GM23338 (cell line): ENCODE results near the gene FOXN1. TPM values are rescaled to one million over a fixed set of nuclear protein-coding genes. Genes with fewer than 3 reads are reported as not detected.

Experiments
- ATAC-seq: fragments of 200-7000 bp; cut with Tn5 transposase; 3 replicates; pipeline ENCODE4 v1.9.1; 2020
- DNase-seq: peaks from one replicate; pipeline ENCODE4 v3.0.0-alpha.2; 2015; ENCODE audit warnings: low spot score
- H2AFZ ChIP-seq: fragments of 200-600 bp; sonication (generic); 2 replicates; pipeline ENCODE4 v1.8.0; 2016; ENCODE audit warnings: antibody characterized with exemption, mild to moderate bottlenecking, moderate library complexity
- H3F3A ChIP-seq: fragments of 200-600 bp; sonication (generic); replicated peaks from 2 replicates; pipeline ENCODE4 v1.8.0; 2017; ENCODE audit warnings: antibody characterized with exemption, mixed run types, low read depth
- H3K27ac ChIP-seq: fragments of 200-600 bp; sonication (generic); 2 replicates; pipeline ENCODE4 v1.6.1; 2016; ENCODE audit warnings: low read depth
- H3K27me3 ChIP-seq: fragments of 200-600 bp; sonication (generic); 2 replicates; pipeline ENCODE4 v1.8.0; 2016; ENCODE audit warnings: mild to moderate bottlenecking, mixed run types, moderate library complexity; ENCODE audit not compliant: insufficient read depth
- H3K36me3 ChIP-seq: fragments of 200-600 bp; sonication (generic); 2 replicates; pipeline ENCODE4 v1.8.0; 2016; ENCODE audit warnings: mild to moderate bottlenecking; ENCODE audit not compliant: insufficient read depth
- H3K4me1 ChIP-seq: fragments of 200-600 bp; sonication (generic); 2 replicates; pipeline ENCODE4 v1.8.0; 2016; ENCODE audit warnings: mild to moderate bottlenecking, moderate library complexity; ENCODE audit not compliant: insufficient read depth
- H3K4me2 ChIP-seq: fragments of 200-600 bp; sonication (generic); 2 replicates; pipeline ENCODE4 v1.7.1; 2017; ENCODE audit warnings: mixed run types
- H3K4me3 ChIP-seq: fragments of 200-600 bp; sonication (generic); 2 replicates; pipeline ENCODE4 v1.6.1; 2016; ENCODE audit warnings: mixed run types
- H3K79me2 ChIP-seq: fragments of 200-600 bp; sonication (generic); replicated peaks from 2 replicates; pipeline ENCODE4 v1.8.0; 2017; ENCODE audit warnings: mild to moderate bottlenecking; ENCODE audit not compliant: insufficient read depth
- H3K9me2 ChIP-seq: fragments of 200-600 bp; sonication (generic); 2 replicates; pipeline ENCODE4 v1.8.0; 2017; ENCODE audit not compliant: insufficient read depth
- H4K20me1 ChIP-seq: fragments of 200-600 bp; sonication (generic); replicated peaks from 2 replicates; pipeline ENCODE4 v1.8.0; 2017; ENCODE audit warnings: mild to moderate bottlenecking; ENCODE audit not compliant: insufficient read depth
- H3K27ac Mint-ChIP-seq: 2 replicates; pipeline ENCODE4 v1.8.0; 2020; ENCODE audit warnings: inconsistent platforms, mild to moderate bottlenecking, moderate library complexity, mixed read lengths
- H3K27me3 Mint-ChIP-seq: 3 replicates; pipeline ENCODE4 v1.8.0; 2022; ENCODE audit warnings: low read depth, mild to moderate bottlenecking, moderate library complexity, mixed read lengths, inconsistent platforms; ENCODE audit not compliant: insufficient read depth, poor library complexity
- H3K36me3 Mint-ChIP-seq: 3 replicates; pipeline ENCODE4 v1.8.0; 2021; ENCODE audit warnings: low read depth, mild to moderate bottlenecking, inconsistent platforms, moderate library complexity, mixed read lengths
- H3K4me1 Mint-ChIP-seq: 3 replicates; pipeline ENCODE4 v1.8.0; 2020; ENCODE audit warnings: mild to moderate bottlenecking, inconsistent platforms, mixed read lengths
- H3K4me3 Mint-ChIP-seq: 3 replicates; pipeline ENCODE4 v1.8.0; 2021; ENCODE audit warnings: moderate library complexity, mild to moderate bottlenecking, inconsistent platforms, mixed read lengths
- H3K9me3 Mint-ChIP-seq: 3 replicates; pipeline ENCODE4 v1.8.0; 2020; ENCODE audit warnings: moderate library complexity, mild to moderate bottlenecking, inconsistent platforms, mixed read lengths
- CREB1 ChIP-seq: fragments of 250-450 bp; sonication (Bioruptor Pico); IDR thresholded peaks from 2 replicates; pipeline ENCODE4 v1.5.0; 2020; ENCODE audit warnings: low read depth, mild to moderate bottlenecking, moderate library complexity
- CTCF ChIP-seq, 2 experiments: fragments of 200-600 bp in 1 of 2; sonication (generic) in 1 of 2; conservative IDR thresholded peaks; 2 replicates each; pipeline versions ENCODE4 v1.5.1 to v1.6.1; 2016 to 2017; ENCODE audit warnings: antibody characterized with exemption in 2 of 2, low read depth in 2 of 2, mild to moderate bottlenecking in 2 of 2, moderate library complexity in 1 of 2
- EZH2 ChIP-seq: fragments of 200-600 bp; sonication (generic); IDR thresholded peaks from one replicate; pipeline ENCODE4 v1.8.0; 2017; ENCODE audit warnings: antibody characterized with exemption, mild to moderate bottlenecking, low read depth; ENCODE audit not compliant: unreplicated experiment
- EZH2phosphoT487 ChIP-seq: fragments of 200-600 bp; sonication (generic); IDR thresholded peaks from one replicate; pipeline ENCODE4 v1.8.1; 2018; ENCODE audit warnings: antibody characterized with exemption; ENCODE audit not compliant: unreplicated experiment
- JUNB ChIP-seq: IDR thresholded peaks from one replicate; pipeline ENCODE4 v1.6.1; 2016; ENCODE audit warnings: antibody characterized with exemption; ENCODE audit not compliant: unreplicated experiment
- NANOG ChIP-seq: IDR thresholded peaks from 2 replicates; pipeline ENCODE4 v1.6.1; 2016; ENCODE audit warnings: antibody characterized with exemption, borderline replicate concordance
- POLR2AphosphoS5 ChIP-seq: IDR thresholded peaks from 2 replicates; pipeline ENCODE4 v1.6.1; 2016; ENCODE audit warnings: antibody characterized with exemption, low read depth
- STAT1 ChIP-seq: IDR thresholded peaks from one replicate; pipeline ENCODE4 v1.6.1; 2016; ENCODE audit warnings: antibody characterized with exemption; ENCODE audit not compliant: unreplicated experiment
- ZNF114 ChIP-seq: fragments of 250-450 bp; sonication (Bioruptor Pico); IDR thresholded peaks from 2 replicates; pipeline ENCODE4 v1.5.0; 2020; ENCODE audit warnings: mild to moderate bottlenecking, moderate library complexity
- ZNF331 ChIP-seq: fragments of 250-450 bp; sonication (Bioruptor Pico); IDR thresholded peaks from 2 replicates; pipeline ENCODE4 v1.5.0; 2020; ENCODE audit warnings: low read depth, mild to moderate bottlenecking, moderate library complexity
- polyA plus RNA-seq: library from polyadenylated mRNA; unstranded; fragments of >200 nt; fragmentation: Nextera tagmentation; extraction: Ambion mirVana; gene quantifications from 2 replicates; pipeline ENCODE4 v1.2.1, GENCODE V29; 2016
- total RNA-seq: library from RNA; depleted of rRNA; stranded (reverse); fragments of >200 nt; shearing (Covaris generic); gene quantifications from 2 replicates; pipeline ENCODE4 v1.2.3, GENCODE V29; 2014
- TF ChIP-seq, protein P1 (sequence below): IDR thresholded peaks from one replicate; pipeline ENCODE4 v1.6.1; 2018; ENCODE audit warnings: antibody characterized with exemption; ENCODE audit not compliant: unreplicated experiment
- TF ChIP-seq, protein P2 (sequence below): IDR thresholded peaks from 2 replicates; pipeline ENCODE4 v1.6.1; 2016; ENCODE audit warnings: antibody characterized with exemption
- TF ChIP-seq, protein P3 (sequence below): fragments of 250-450 bp; sonication (Bioruptor Pico); IDR thresholded peaks from 2 replicates; pipeline ENCODE4 v1.5.0; 2020; ENCODE audit warnings: mild to moderate bottlenecking, moderate library complexity

FOXN1 gene
- total and polyA plus RNA-seq, 2 experiments from 2014 or later = not detected

- Histone ChIP-seq H2AFZ (no peak overlapping the region), H4K20me1 (no peaks in the 10 kb centered on the region; the same call in 1 of the 2 replicates), H3K4me3 (no peak overlapping the region), H3K36me3 (no peaks in the 10 kb centered on the region), H3F3A (no peaks in the 10 kb centered on the region), H3K4me2 (no peak overlapping the region), H3K27me3 (no peaks in the 10 kb centered on the region), H3K79me2 (peaks cover 8% of the 10 kb centered on the region), H3K4me1 (peaks cover 24% of the 10 kb centered on the region), H3K27ac (no peak overlapping the region), H3K9me2 (no peaks in the 10 kb centered on the region)
- Mint-ChIP-seq H3K4me1 (peaks cover 38% of the 10 kb centered on the region), H3K9me3 (no peaks in the 10 kb centered on the region; the same call in 2 of the 3 replicates), H3K4me3 (no peak overlapping the region), H3K36me3 (peaks cover 1% of the 10 kb centered on the region; the same call in 1 of the 3 replicates), H3K27ac (no peak overlapping the region), H3K27me3 (peaks cover 21% of the 10 kb centered on the region)
- DNase-seq (no peak), ATAC-seq (no peak)
- no peak for TF ChIP-seq CREB1
- TF ChIP-seq EZH2phosphoT487 = no peak
- TF ChIP-seq ZNF331 (CRISPR knock-in tag) = no peak
- no peak for TF ChIP-seq NANOG
- TF ChIP-seq ZNF114 (CRISPR knock-in tag) = no peak
- no peak for TF ChIP-seq STAT1
- no peak for TF ChIP-seq JUNB
- TF ChIP-seq EZH2 = no peak
- TF ChIP-seq, protein P1, sequence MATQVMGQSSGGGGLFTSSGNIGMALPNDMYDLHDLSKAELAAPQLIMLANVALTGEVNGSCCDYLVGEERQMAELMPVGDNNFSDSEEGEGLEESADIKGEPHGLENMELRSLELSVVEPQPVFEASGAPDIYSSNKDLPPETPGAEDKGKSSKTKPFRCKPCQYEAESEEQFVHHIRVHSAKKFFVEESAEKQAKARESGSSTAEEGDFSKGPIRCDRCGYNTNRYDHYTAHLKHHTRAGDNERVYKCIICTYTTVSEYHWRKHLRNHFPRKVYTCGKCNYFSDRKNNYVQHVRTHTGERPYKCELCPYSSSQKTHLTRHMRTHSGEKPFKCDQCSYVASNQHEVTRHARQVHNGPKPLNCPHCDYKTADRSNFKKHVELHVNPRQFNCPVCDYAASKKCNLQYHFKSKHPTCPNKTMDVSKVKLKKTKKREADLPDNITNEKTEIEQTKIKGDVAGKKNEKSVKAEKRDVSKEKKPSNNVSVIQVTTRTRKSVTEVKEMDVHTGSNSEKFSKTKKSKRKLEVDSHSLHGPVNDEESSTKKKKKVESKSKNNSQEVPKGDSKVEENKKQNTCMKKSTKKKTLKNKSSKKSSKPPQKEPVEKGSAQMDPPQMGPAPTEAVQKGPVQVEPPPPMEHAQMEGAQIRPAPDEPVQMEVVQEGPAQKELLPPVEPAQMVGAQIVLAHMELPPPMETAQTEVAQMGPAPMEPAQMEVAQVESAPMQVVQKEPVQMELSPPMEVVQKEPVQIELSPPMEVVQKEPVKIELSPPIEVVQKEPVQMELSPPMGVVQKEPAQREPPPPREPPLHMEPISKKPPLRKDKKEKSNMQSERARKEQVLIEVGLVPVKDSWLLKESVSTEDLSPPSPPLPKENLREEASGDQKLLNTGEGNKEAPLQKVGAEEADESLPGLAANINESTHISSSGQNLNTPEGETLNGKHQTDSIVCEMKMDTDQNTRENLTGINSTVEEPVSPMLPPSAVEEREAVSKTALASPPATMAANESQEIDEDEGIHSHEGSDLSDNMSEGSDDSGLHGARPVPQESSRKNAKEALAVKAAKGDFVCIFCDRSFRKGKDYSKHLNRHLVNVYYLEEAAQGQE = no peak
- TF ChIP-seq, protein P2, sequence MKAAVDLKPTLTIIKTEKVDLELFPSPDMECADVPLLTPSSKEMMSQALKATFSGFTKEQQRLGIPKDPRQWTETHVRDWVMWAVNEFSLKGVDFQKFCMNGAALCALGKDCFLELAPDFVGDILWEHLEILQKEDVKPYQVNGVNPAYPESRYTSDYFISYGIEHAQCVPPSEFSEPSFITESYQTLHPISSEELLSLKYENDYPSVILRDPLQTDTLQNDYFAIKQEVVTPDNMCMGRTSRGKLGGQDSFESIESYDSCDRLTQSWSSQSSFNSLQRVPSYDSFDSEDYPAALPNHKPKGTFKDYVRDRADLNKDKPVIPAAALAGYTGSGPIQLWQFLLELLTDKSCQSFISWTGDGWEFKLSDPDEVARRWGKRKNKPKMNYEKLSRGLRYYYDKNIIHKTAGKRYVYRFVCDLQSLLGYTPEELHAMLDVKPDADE = no peak
- TF ChIP-seq CTCF (conservative IDR thresholded peaks at IDR 0.05; ENCODE audit: low read depth in 2 of 2) = no peak; a peak in 1 of 4 replicates
- TF ChIP-seq, protein P3, sequence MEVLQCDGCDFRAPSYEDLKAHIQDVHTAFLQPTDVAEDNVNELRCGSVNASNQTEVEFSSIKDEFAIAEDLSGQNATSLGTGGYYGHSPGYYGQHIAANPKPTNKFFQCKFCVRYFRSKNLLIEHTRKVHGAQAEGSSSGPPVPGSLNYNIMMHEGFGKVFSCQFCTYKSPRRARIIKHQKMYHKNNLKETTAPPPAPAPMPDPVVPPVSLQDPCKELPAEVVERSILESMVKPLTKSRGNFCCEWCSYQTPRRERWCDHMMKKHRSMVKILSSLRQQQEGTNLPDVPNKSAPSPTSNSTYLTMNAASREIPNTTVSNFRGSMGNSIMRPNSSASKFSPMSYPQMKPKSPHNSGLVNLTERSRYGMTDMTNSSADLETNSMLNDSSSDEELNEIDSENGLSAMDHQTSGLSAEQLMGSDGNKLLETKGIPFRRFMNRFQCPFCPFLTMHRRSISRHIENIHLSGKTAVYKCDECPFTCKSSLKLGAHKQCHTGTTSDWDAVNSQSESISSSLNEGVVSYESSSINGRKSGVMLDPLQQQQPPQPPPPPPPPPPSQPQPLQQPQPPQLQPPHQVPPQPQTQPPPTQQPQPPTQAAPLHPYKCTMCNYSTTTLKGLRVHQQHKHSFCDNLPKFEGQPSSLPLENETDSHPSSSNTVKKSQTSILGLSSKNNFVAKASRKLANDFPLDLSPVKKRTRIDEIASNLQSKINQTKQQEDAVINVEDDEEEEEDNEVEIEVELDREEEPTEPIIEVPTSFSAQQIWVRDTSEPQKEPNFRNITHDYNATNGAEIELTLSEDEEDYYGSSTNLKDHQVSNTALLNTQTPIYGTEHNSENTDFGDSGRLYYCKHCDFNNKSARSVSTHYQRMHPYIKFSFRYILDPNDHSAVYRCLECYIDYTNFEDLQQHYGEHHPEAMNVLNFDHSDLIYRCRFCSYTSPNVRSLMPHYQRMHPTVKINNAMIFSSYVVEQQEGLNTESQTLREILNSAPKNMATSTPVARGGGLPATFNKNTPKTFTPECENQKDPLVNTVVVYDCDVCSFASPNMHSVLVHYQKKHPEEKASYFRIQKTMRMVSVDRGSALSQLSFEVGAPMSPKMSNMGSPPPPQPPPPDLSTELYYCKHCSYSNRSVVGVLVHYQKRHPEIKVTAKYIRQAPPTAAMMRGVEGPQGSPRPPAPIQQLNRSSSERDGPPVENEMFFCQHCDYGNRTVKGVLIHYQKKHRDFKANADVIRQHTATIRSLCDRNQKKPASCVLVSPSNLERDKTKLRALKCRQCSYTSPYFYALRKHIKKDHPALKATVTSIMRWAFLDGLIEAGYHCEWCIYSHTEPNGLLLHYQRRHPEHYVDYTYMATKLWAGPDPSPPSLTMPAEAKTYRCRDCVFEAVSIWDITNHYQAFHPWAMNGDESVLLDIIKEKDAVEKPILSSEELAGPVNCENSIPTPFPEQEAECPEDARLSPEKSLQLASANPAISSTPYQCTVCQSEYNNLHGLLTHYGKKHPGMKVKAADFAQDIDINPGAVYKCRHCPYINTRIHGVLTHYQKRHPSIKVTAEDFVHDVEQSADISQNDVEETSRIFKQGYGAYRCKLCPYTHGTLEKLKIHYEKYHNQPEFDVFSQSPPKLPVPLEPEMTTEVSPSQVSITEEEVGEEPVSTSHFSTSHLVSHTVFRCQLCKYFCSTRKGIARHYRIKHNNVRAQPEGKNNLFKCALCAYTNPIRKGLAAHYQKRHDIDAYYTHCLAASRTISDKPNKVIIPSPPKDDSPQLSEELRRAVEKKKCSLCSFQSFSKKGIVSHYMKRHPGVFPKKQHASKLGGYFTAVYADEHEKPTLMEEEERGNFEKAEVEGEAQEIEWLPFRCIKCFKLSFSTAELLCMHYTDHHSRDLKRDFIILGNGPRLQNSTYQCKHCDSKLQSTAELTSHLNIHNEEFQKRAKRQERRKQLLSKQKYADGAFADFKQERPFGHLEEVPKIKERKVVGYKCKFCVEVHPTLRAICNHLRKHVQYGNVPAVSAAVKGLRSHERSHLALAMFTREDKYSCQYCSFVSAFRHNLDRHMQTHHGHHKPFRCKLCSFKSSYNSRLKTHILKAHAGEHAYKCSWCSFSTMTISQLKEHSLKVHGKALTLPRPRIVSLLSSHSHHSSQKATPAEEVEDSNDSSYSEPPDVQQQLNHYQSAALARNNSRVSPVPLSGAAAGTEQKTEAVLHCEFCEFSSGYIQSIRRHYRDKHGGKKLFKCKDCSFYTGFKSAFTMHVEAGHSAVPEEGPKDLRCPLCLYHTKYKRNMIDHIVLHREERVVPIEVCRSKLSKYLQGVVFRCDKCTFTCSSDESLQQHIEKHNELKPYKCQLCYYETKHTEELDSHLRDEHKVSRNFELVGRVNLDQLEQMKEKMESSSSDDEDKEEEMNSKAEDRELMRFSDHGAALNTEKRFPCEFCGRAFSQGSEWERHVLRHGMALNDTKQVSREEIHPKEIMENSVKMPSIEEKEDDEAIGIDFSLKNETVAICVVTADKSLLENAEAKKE (CRISPR knock-in tag) = no peak
- TF ChIP-seq POLR2AphosphoS5 = no peak
Measured at GRCh38 chr17:28548417-28549130, 42.4 kb downstream of the FOXN1 start.
